Glomerular endothelial cell (primary cell): Measurements from ENCODE around the gene SLC35E1. TPM values are rescaled to one million over a fixed set of nuclear protein-coding genes. Genes with fewer than 3 reads are reported as not detected.

Experiments used
- DNase-seq: peaks from one replicate; pipeline ENCODE4 v3.0.0-alpha.2; 2011; ENCODE audit warnings: low read depth, low spot score; ENCODE audit errors: extremely low read depth
- total RNA-seq: library from RNA; depleted of rRNA; stranded (reverse); fragments of >200 nt; gene quantifications from 2 replicates; pipeline ENCODE4 v1.2.3, GENCODE V29; 2015

SLC35E1 gene
- total RNA-seq, 1 donor from 2014 or later, result 45.6 TPM

DNA sequence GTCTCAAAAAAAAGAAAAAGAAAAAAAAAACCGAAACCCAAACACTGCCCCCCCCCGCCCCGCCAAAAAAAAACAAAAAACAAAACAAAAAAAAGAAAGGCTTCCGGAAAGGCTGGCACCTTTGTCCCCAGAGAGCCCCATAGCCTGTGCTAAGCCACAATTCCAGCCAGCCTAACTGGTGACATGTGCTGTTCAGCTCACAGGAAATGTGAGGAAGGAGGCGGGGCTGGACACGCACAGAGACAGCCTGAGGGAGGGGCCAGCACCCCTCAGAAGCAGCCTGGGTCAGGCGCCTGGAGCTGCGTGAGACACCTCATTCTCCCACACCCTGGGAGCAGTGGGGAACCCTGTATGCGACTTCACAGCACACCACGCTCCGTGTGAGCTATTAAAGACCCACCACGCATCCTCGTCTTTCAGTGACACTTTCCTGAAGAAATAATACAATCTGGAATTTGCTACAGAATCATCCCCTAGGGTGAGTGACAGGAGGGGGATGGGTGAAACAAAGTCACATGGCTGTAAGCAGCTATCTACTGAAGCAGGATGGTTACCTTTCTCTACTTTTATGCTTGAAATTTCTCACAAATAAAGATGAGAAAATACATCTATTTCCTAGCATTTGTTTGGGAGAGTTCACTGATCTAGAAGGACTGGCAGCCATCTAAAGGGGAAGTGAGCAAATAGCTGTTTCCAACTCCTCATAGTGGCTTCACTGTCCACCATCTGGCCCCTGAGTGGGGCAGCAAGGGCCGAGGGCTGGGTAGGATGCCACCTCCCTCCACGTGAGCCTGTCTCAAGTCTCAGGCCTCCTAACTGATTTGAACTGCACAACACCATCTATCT is 12.3 kb upstream of the SLC35E1 start:
- no peak for DNase-seq

DNA sequence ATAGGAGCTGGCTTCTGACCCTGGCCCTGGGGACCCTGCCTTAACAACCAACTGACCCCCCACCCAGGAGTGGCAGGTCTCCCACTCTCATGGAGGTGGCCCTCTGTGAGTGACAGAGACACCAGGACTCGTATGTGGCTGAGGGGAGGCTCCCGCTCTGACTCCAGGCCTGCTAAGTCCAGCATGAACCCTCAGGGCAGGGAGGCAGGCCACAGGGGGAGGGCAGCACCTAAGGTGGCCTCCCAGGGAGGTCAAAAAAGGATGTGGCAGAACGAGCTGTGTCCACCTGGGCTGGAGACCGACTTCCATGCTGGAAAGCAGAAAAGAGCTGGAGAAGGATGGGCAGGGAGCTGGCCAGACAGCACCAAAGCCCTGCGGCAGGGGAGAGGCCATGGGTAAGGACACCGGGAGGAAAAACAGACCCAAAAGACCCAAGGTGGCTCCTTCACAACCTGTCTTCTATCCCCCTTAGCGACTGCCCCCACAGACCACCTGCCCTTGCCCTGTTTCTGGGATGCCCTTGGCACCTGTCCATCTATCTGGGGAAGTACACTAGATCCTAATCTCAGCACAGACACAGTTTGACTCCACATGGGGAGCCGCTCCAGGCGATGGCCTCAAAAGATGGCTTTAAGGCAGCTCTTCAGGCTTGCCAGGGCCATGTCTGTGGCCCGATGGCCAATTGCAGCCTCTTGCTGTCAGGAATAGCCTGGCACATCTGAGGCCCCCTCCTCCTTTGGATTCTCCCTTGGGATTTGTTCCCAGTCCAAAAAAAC is 10.5 kb upstream of the SLC35E1 start:
- no peak for DNase-seq

DNA sequence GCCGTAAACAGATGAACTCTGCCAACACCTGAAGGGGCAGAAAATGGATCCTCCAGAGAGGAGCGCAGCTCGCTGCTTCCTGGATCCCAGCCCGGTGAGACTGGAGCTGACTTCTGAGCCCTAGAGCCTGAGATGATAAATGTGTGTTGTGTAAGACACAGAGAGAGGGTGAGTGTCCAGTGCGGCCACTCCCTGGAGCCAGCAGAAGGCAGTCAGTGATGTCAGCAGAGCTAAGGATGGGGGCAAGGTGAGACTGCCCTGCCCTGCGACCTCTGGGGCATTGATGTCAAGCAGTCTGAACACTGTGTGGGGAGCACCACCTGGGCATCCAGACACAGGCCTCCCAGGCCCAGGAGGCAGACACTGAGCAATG is 9.7 kb upstream of the SLC35E1 start:
- no peak for DNase-seq

DNA sequence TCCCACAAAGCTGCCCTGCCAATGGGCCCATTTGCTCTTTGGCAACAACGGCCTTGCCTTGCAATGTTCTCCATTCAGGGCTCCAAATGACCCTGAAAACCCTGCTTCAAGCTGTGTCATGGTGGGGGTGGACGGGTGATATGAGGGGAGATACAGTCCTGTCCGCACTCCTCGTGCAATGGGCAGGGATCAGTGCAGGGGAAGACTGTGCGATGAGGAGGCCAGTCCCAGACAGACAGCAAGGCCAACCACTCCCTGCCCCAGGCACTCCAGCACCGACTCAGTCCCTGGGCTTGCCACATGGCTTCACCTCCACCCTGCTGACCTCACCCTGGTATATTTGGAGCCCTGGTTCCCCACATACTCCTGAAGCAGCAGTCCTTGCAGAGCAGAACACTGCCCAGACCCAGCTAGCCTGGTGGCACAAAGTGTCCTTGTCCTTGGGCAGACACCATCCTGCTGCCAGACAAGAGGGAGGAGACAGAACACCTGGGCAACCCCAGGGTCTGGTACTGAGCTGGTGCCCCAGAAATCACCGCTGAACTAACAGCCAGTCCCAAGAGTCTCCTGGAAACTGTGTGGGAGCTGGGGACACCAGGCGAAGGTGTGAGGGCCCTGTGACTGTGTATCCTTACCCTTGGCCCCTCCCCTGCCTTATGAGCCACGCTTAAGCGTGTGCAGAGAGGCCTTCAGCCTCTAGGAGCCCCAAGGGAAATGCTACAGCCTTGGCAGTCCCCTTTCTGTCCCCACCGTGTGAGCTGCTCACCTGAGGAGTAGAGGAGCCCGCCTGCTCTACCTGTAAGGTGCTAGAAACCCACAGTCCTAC is 9.1 kb upstream of the SLC35E1 start:
- no peak for DNase-seq

DNA sequence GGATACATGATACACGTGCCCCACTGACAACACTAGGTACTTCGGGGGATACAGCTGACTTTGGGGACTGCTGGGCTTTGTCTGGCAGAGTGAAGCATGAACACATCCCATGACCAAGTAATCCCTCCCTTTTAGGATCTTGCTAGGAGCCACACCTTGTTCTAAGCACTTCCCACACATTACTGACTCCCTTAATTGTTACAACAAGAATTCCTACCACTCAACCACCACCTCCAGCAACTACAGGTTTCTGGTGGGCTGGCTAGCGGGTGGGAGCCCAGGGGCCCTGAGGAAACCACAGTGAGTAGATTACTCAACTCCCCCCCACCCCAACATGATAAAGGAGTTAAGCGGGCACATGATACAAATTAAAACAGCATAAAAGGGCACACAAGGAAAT is 7.2 kb upstream of the SLC35E1 start:
- DNase-seq, result no peak

DNA sequence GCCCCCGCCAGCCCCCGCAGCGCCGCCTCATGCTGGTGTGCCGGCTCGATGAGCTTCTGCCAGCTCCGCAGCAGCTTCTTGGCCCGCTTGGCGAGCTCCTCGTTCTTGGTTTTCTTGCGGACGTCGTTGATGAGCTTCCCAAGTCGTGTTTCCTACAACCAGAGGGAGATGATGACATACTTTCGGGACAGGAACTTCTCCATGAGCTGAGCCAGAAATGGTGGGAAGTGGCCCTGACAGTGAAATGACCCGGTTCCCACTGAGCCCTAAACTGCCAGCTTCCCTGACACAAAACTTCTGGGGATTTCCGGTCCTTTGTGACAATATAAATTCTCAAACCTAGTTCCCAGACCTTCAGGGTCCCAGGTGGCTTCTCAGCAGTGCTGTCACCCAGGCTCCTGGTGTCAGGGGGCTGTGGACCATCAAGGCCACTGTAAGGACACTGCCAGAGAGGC is 5.3 kb upstream of the SLC35E1 start:
- no peak for DNase-seq

DNA sequence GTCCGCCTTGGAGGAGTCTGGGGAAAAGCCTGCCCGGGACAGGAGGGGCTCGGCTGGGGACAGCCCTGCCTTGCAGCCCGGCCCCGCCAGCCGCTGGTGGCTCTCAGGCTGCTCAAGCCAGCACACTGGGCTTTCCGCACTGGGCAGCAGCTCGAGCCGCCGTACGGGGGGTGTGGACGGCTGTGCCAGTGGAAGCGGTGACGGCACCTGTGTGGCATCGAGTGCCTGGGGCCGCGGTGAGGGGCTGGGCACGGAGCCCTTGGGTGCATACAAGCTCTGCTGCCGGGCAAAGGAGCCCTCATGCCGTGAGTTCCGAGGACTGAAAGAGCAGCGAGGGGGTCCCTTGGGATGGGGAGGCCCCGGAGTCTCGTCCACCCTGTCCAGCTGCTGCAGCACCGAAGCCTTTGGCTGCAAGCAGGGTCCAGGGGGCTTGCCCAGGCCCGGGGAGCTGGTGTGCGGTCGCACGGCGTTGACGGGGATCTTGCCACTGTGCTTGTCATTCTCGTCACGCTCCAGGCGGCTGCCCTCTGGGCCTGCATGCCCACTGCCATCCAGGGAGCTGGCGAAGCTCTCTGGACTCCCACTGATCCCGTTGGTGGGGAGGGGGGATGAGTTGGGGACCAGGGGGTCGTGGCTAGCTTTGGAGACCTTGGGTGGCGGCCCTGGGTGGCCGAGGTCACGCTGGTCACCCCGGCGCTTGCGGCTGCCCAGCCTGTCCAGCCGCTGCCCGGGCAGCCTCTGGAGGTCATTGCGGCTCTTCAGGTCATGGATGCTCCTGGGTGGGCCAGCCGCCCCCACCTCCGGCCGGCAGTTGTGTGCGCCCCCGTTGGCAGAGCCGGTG is 4.7 kb upstream of the SLC35E1 start:
- DNase-seq, result no peak

DNA sequence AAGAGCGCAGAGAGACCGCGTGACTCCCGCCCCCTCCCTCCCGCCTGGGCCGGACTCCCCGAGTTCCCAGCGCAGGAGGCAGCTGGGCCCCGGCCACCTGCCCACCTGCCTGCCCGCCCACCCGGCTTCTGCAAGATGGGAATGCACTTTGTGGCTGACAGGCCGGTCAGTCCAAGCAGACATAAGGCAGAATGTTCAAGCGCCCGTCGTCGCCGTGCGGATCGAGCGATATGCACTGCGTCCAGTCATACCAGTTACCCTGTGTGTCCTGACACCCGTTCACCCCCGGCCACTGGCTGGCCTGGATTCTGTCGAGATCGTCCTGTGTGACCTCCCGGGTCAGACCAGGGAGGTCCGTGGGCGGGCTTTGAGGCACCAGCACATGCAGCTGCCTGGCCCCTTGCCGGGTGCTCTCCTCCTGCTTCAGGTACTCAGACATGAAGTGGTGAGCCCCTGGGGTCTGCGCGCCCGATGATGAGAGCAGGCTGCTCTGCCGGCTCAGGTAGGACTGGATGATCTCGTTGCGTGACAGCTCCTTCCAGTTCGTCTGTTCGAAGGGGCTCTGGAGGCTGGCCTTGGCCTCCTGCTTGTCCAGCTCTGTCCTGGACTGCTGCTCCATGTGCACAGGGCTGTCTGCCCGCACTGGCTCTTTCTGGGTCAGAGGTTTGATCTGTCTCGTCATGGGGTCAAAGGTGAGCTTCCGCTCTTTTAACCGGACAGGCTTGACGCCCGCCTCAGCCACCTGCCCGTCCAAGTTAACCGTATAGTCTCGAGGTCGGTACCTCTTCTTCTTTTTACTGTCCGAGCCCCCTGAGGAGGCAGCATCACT is 3.9 kb upstream of the SLC35E1 start:
- no peak for DNase-seq

DNA sequence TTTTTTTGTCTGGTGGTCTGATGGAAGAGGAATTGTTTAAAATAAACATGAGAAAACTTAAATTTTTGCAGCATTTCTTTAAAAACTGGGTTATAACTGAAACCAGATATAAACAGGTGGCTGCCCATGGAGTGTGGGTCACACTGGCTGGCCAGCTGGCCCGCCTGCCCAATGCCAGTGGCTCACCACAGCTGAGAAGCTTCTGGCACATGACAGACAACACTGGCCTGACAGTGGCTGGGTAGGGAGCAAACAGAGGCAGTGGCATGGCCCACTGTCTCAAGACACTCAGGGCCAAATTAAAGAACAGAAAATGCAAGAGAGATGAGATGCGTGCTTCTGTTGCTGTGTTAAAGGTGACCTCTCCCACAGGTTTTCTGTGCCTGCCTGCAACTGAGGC is 3.1 kb upstream of the SLC35E1 start:
- no peak for DNase-seq

DNA sequence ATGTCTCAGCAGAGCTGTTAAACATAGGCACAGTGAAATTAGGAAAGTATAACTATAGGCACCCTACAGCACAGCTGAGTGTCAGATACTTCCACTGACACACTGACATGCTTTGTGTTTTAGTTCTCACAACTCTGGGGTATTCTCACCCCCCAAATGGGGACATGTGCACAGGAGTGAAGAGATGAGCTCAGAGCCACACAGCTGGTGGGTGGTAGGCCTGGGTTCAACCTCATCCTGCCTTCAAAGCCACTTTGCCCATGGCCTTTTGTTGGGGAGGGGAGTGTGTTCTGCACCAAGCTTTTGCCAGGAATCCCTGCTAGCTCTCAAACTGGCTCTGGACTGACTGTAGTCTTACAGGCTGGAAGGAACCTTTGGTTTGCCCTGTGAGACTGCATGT is 1.7 kb upstream of the SLC35E1 start:
- no peak for DNase-seq

DNA sequence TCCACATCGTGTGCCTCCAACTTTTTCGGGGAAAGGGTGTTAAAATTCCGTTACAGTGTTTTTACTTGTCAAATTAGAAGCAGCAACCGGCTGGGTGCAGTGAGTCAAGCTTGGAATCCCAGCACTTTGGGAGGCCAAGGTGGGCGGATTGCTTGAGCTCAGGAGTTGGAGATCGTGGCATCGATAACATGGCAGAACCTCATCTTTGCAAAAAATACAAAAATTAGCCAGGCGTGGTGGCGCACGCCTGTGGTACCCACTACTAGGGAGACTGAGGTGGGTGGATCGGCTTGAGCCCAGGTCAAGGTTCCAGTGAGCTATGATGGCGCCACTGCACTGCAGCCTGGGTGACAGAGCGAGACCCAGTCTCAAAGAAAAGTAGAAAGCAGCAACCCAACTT is 1.1 kb upstream of the SLC35E1 start:
- no peak for DNase-seq

DNA sequence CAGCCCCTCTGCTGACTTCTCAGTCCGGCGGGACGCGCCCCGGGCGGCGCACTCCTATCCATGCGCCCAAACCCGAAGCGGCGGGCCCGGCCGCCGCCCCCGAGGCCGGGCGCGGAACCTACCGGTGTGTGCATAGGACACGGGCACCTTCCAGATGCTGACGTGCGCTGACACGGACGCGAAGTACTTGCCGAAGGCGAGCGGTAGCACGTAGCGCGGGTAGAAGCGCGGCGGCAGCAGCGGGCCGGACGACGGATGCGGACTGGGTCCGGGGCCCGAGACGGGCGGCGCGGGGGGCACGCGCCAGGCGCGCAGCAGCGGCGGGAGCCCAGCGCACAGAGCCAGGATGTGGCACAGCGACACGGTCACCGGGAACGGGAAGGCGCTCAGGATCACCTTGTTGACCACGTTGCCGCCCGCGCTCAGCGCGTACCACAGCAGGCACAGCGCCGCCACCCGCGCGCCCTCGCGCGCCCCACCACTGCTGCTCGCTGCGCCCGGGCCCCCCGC is 338 bp downstream of the SLC35E1 start:
- DNase-seq, result no peak

DNA sequence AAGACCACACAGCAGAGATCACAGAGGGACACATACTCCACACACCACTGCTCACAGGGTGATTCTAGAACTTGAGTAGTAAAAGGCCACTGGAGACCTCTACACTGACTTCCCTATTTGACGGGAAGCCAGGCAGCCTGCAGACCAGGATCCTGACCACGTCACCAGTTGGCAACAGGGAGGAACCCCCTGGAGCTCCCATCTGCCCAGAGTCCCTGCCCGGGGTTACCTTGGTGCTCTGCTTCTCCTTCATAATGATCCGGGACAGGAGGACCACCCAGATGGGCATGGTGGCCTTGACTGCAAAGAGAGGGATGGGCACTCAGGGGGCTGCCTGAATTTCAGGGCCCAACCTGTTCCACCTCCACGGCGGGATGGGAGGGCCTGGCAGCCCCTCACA is 932 bp downstream of the SLC35E1 start:
- DNase-seq, result no peak

DNA sequence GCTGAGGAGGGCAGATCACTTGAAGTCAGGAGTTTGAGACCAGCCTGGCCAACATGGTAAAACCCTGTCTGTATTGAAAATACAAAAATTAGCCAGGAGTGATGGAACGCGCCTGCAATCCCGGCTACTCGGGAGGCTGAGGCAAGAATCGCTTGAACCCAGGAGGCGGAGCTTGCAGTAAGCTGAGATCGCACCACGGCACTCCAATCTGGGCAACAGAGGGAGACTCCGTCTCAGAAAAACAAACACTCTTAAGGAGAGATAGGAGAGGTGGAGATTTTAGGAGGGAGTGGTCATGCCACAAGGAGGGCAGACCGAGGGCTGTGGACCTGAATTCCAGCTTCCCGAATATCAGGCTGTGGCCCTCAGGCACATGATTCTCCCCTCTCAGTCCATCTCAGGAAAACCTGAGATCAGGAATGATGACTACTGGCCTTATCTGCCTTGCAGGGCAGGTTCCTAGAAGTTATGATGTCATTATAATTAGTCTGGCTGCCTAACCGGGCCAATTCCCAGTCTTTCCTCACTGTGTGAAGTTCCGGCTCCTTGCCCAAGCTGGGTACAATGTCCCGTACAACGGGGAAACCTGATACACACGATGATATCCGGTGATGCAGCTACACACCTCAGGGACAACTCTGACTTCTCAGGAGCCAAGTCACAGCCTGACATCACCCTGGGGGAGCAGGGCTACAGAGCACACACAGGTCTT is 2.5 kb downstream of the SLC35E1 start:
- DNase-seq, result no peak

DNA sequence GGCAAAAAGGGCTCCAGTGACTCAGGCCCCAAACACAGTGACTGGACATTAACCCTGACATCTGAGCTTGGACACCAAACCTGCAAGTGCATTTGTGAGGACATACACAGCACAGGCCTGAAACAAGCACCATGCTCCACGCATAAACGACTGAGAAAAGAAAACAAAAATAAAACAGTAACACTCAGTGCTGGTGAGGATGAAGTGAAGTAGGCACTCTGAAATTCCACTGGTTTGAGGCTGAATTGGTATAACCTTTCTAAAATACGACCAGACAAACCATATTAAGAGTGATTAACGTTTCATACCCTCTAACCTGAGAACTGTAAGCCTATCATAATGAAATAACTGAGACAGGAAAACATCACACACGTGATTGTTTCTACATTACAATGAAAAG is 5.5 kb downstream of the SLC35E1 start:
- no peak for DNase-seq

DNA sequence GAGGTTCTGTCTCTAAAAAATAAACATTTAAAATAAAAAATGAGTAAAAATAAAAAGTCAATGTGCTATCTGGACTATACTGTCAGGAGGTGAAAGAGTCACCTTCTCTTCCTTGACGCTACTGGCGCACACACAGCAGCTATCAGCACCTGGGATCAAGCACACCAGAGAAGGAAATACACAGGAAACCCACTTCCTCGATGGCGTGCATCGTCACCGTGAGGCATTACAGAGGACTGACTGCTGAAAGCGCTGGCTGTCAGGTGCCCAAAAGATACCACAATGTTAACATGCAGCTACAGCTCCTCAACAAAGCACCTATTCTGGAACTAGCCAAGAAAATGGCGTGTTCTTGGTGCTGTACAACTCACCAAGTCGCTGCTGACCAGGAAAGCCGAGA is 6.1 kb downstream of the SLC35E1 start:
- no peak for DNase-seq

DNA sequence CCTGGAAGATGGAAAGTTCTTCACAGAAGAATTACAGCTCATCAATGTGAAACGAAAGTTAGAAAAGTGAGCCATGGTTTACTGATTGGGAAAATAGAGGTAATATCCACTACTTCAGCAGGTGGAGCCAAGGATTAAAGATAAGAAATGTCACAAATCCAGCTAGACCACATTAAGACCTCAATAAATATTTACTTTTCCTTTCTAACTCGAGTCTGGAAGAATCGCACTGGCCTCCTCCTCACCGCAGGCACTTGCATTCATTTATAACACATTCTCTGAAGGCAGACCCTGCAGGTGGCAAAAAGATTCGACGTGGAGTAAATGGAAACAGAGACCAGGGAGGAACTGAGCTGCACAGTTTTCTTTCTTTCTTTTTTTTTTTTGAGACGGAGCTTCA is 7.4 kb downstream of the SLC35E1 start:
- no peak for DNase-seq

DNA sequence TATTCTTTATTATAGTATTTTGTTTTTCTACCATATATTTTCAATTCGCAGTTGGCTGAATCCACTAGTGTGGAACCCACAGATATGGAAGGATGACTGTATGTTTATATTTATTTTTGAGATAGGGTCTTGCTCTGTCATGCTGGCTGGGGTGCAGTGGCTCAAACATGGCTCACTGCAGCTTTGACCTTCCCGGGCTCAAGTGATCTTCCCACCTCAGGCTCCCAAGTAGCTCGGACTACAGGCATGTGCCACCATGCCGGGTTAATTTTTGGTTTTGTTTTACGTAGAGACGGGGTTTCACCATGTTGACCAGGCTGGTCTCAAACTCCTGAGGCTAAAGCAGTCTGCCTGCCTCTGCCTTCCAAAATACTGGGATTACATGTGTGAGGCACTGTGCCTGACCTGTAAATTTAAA is 9.6 kb downstream of the SLC35E1 start:
- DNase-seq, result no peak

DNA sequence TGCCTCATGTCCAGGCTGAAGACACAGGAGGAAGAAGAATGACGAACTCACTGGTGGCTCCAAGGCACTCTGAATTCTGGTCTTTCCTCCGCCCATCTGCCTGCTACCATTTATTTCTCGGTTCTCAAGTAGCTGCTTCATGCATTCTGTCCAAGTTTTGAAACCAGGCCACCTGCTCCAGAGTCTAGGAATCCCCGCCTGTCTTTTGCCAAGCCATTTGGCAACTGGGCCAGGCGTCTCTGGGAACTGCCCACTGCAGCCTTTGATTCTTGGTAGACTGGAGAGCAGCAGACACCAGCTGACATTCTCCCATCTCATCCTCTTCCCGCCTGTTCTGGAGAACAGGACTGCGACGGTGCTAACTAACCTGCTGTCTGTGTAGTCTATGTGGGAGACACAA is 10.8 kb downstream of the SLC35E1 start:
- no peak for DNase-seq
